GM19351 (cell line): ENCODE measurements around the gene OSBPL3.

Experiments used
- ATAC-seq: cut with Tn5 transposase; IDR thresholded peaks from one replicate; pipeline ENCODE4 v1.9.1; 2021; ENCODE audit warnings: mild to moderate bottlenecking, moderate library complexity; ENCODE audit not compliant: unreplicated experiment

OSBPL3 gene

GRCh38 chr7:24956021-24956420 is 24.0 kb downstream of the OSBPL3 start:
- no peak for ATAC-seq

GRCh38 chr7:24955313-24955712 is 24.7 kb downstream of the OSBPL3 start:
- ATAC-seq, result no peak

DNA sequence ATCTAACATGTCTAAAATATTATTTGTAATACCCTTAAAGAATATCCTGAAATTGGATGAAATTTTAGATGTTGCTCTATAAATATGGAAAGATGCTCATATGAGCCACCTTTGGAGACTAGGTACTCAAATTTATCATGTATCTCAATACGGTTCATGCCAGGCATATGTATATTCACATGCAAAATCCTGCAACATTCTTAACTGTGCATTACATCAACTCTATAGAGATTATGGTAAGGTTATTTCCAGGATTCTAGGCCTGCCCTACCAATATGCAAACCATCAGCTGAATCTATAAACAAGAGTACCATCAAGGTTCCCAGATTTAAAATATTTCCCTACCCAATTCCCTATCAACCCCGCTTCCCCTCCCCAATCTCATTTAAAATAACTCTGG is 27.5 kb downstream of the OSBPL3 start:
- no peak for ATAC-seq

DNA sequence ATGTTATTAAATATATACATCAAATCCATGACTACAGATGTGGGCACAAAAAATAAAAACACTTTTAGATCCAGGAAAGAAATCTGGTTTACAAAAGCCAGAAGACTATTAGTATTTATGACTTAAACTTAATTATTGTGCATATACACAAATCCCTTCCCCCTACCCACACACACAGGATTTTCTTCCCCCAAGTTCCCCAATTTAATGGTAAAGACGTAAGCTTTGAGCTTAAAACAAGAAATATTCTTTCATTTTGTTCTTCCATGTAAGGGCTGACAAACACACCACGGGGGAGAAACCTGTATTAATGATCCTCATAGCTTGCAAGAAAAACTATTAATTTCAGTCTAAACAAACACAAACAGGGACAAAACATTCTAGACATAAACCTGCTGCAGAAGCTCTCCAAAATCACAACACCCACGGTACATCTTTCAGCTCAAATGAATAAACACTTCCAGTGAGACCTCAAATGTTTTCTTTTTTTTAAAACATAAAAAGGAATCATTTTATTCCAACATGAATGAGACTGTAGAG is 28.5 kb downstream of the OSBPL3 start:
- no peak for ATAC-seq

GRCh38 chr7:24949884-24950283 is 30.1 kb downstream of the OSBPL3 start:
- ATAC-seq, result no peak

DNA sequence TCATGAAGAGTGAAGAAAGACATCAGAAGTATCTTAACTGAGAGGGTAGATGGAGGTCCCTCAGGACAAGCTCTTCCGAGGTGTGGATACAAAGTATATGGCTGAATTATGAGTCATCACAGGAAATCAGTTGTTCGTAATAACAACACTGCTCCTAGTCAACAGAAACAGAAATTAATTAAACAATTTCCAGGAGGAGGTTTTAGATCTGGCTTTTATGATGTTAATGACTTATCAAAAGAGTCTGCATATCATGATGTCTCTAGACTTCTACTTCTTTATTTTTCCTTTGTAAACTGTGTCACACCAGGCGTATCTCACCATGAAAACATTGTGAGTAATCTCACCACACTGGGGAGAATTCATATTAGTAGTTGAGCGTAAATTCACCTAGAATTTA is 31.2 kb downstream of the OSBPL3 start:
- ATAC-seq, result peak; percentile 71

DNA sequence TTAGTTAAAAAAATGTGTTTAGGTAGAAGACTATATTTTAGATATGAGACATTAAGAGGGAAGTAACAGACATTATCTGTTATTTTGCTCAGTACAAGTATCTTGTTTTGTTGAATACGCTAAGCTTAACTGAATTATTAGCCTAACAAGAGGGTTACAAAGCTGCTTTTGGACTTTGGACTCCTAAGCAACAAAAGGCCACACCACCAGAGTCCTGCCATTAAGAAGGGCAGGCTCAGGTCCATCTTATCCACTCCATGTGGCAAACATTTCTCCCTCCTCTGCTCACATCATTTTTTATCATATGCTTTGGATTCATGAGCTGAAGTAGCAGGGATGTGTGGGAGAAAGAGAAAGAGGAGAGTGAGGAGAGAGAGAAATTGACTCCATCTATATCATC is 33.5 kb downstream of the OSBPL3 start:
- no peak for ATAC-seq

DNA sequence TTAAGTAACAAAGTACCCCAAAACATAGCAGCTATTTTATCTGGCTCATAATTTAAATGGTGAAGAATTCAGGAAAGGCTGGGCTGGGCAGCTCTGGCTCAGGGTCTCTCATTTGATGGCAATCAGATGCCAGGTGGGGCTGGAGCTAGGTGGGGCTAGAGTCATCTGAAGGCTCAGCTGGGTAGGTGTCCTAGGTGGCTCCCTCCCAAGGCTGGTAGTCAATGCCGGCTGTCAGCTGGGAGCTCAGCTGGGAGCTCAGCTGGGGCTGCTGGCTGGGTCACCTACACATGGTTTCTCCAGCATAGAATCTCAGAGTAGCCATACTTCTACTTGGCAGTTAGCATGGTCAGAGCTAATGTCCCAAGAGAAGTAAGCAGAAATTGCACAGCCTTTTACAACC is 34.1 kb downstream of the OSBPL3 start:
- no peak for ATAC-seq

DNA sequence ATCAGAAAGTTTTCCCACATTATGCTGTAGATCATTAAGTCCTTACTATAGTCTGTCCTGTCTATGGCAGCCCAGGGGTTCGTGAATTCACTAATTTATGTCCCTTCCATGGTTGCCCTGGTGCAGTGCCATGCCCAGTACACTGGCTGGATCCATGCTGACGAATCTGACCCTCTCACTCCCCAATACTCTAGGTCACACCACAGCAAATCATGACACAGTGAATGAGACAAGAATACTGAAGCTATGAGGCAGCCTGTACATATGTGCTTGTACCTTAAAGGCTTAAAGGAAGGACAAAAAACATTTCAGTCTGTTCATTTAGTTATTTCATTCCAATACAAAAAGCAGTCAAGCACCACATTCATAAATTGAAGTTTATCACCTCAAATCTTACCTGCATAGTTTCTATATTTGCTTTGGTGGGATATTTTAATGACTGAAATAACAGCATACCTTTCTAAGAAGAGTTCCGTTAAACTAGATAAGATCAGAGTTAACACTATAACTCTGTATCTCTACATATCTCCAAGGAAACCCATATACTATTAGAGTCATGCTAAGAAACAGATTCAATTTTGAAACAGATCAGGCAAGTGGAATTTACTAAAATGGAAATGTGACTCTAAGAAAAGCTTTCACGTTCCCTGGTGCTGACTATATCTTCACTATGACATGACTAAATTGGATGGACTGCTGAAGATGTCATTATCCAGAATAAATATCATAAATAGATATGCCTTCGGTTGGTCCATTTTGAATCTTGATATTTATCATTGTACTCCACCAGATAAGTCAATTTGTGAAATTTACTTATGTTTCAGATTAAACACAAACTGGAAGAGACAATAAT is 36.7 kb downstream of the OSBPL3 start:
- ATAC-seq, result no peak

DNA sequence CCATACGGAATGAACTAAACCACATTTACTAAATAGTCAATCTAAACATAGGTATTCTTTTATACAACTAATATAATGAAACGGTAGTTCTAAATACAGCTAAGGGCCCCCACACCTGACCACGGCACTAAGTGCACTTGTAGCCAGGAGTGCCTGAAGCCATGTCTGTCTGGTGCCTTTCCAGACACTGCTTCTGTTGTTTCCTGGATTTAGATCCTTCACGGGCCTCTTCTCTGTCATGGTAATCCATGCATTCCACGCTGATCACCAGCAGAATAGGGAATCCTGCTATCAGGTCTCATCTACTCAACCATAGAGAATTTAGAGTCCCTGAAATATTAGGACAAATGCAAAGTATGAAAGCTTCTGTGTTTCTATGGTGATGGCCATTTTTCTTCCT is 37.8 kb downstream of the OSBPL3 start:
- ATAC-seq, result no peak

DNA sequence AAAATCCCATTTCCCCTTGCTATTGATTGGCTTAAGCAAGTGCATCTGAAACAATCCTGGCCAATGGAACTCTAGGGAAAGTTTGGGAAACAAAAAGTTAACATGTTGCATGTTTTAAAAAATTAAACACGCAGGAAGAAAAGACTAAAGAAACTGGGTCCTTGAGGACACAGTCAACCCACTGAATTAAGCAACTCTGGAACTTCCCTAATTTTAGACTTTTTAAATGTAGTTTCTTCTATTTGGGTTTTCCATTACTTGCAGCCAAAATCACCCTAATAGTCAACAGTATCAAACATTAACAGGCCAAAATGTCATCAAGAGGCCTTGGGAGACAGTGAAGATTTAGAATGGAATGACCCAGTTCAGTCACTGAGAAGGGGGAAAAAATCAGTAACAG is 40.6 kb downstream of the OSBPL3 start:
- ATAC-seq, result no peak

GRCh38 chr7:24936121-24936824 is 43.7 kb downstream of the OSBPL3 start:
- no peak for ATAC-seq

DNA sequence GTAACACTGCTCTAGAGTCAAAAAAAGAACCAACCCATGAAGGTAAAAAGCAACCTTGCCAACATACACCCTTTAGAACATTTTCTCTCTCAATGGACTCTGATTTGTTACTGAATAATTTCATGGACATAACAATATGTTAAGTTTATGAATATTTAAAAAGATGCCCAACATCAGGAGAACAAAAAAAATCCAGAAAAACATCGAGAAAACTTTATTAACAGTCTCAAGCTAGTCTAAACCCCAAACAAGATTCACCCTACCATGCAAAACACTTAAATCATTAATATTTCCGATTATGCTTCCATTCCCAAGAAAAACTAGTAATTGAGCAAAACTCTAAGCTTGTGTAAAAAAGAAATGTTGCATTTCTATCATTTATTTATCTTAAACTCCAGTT is 46.7 kb downstream of the OSBPL3 start:
- no peak for ATAC-seq

DNA sequence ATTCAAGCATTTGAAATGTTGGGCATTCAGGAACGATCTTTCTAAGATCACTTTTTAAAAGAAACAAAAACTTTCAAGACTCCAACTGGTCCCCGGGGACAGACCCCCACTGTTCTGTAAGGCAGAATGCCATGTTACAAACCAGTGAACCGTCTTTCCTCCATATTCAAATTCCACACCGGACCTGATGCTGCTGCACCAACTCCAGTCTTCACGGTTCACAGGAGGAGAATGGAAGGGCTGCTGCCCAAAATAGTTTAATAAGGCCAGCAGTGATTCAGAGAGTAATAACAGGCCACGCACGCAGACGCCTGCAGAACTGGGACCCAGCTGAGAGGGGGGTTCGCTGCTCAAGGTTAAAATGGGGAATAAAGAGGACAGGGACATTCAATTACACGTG is 47.2 kb downstream of the OSBPL3 start:
- no peak for ATAC-seq

DNA sequence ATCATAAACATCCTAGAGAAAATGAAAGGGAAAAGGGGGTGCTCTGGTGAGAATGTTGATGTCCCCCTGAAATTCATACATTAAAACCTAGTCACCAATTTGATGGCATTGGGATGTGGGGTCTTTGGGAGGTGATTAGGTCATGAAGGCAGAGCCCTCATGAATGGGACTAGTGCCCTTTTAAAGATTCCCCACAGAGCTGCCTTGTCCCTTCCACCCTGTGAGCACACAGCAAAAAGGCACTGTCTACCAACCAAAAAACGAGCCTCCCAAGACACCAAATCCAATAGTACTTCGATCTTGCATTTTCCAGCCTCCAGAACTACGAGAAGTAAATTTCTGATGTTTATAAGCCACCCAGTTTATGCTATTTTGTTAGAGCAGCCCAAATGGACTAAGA is 47.6 kb downstream of the OSBPL3 start:
- ATAC-seq, result no peak

DNA sequence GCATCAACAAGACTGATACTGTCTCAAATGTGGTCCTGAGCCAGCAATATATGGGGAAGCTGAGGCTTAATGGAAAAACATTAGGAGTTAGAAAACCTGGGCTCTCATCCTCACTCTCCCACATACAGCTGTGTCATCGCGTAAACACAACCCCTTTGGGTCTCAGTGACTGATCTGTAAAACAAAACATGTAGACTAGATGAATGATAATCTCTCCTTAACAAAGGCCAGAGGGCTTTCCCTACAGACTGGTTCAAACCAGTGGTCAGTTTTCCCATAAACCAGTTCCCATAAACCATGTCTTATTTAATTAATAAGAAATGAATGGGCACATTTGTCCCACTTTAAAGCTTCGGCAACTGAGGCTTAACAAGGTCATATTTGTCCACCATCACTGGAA is 48.1 kb downstream of the OSBPL3 start:
- ATAC-seq, result no peak

- no peak for ATAC-seq
Observed at GRCh38 chr7:24930856-24931255, 49.1 kb downstream of the OSBPL3 start.

- ATAC-seq, result no peak
Observed at GRCh38 chr7:24926623-24927524, 53.1 kb downstream of the OSBPL3 start.

DNA sequence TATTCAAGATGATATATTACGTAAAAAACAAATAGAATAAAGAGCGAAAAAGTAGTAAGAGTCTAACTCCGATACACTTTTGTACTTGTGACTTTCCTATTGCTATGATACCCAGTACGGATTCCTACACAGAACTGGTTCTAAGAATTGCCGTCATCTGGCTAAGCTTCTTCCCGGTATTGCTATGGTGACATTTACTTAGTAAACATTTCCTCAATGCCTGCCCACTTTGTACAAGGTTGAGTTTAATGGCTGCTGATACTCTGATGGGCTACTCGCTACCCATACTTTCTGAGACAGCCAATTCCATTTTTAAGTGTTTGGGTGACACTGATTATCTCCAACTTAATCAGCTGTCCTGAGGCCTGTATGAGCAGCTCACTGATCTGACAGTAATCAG is 55.6 kb downstream of the OSBPL3 start:
- ATAC-seq, result no peak

GRCh38 chr7:24923172-24923865 is 56.7 kb downstream of the OSBPL3 start:
- no peak for ATAC-seq
